Panc1 (cell line): ENCODE results near the gene OOSP4B. TPM values are rescaled to one million over a fixed set of nuclear protein-coding genes. Genes with fewer than 3 reads are reported as not detected.

Experiments used
- ATAC-seq: fragments of 200-7000 bp; cut with Tn5 transposase; 2 replicates; pipeline ENCODE4 v1.9.1; 2020; ENCODE audit warnings: mild to moderate bottlenecking, moderate library complexity
- BruUV-seq: library from RNA; stranded (reverse); fragments of 400-500 nt; replicated peaks from 2 replicates; lab custom pipeline; 2021; lab: Mats Ljungman, UMichigan
- CTCF ChIA-PET: fragments of 300-600 bp; sonication (Branson Sonifier 250); formaldehyde crosslinking; loops from one replicate; lab custom pipeline; 2022; ENCODE audit warnings: antibody characterized with exemption; lab: Charles Lee
- POLR2A ChIA-PET: fragments of 300-600 bp; sonication (Branson Sonifier 250); formaldehyde crosslinking; loops from one replicate; lab custom pipeline; 2022; ENCODE audit warnings: antibody characterized with exemption; lab: Charles Lee
- DNase-seq: peaks from one replicate; pipeline ENCODE4 v3.0.0-alpha.2; 2010; ENCODE audit warnings: low read depth, low spot score
- H3K27ac ChIP-seq: 2 replicates; pipeline ENCODE4 v1.5.1; 2011; ENCODE audit warnings: mild to moderate bottlenecking, low read length, inconsistent platforms
- H3K27me3 ChIP-seq: fragments of 200-500 bp; sonication (Bioruptor generic); 2 replicates; pipeline ENCODE4 v1.6.0; 2014; ENCODE audit warnings: low read length, inconsistent platforms; ENCODE audit not compliant: control insufficient read depth, insufficient read depth
- H3K36me3 ChIP-seq: fragments of 200-500 bp; sonication (Bioruptor generic); 2 replicates; pipeline ENCODE4 v1.5.1; 2014; ENCODE audit warnings: inconsistent platforms, mild to moderate bottlenecking, low read length, moderate library complexity; ENCODE audit not compliant: control insufficient read depth, insufficient read depth
- H3K4me1 ChIP-seq: 2 replicates; pipeline ENCODE4 v1.5.1; 2011; ENCODE audit warnings: inconsistent platforms, mild to moderate bottlenecking, low read length, moderate library complexity; ENCODE audit not compliant: control insufficient read depth, insufficient read depth
- H3K4me3 ChIP-seq, 2 experiments: 2 replicates each; pipeline ENCODE4 v1.5.1; 2011 to 2012; ENCODE audit warnings: low read depth in 2 of 2, low read length in 2 of 2, mild to moderate bottlenecking in 2 of 2, inconsistent platforms in 1 of 2, moderate library complexity in 1 of 2
- H3K9me3 ChIP-seq: fragments of 200-500 bp; sonication (Bioruptor generic); 2 replicates; pipeline ENCODE4 v1.5.1; 2014; ENCODE audit warnings: low read depth, mild to moderate bottlenecking, inconsistent platforms, low read length, moderate library complexity; ENCODE audit not compliant: control insufficient read depth, insufficient read depth
- CTCF ChIP-seq: fragments of 450-650 bp; IDR thresholded peaks from 2 replicates; pipeline ENCODE4 v1.5.1; 2017; ENCODE audit warnings: mild to moderate bottlenecking
- POLR2AphosphoS5 ChIP-seq: IDR thresholded peaks from 2 replicates; pipeline ENCODE4 v1.6.1; 2012; ENCODE audit warnings: mild to moderate bottlenecking, low read depth, low read length, moderate library complexity
- REST ChIP-seq, 2 experiments: IDR thresholded peaks; 2 replicates each; pipeline ENCODE4 v1.6.1; 2011 to 2012; ENCODE audit warnings: low read depth in 2 of 2, control low read depth in 1 of 2, low read length in 1 of 2, mild to moderate bottlenecking in 1 of 2, moderate library complexity in 1 of 2; ENCODE audit not compliant: insufficient read depth in 1 of 2
- SIN3A ChIP-seq: IDR thresholded peaks from 2 replicates; pipeline ENCODE4 v1.6.1; 2012; ENCODE audit warnings: low read depth, mild to moderate bottlenecking, low read length, moderate library complexity, borderline replicate concordance; ENCODE audit not compliant: insufficient read depth
- TCF7L2 ChIP-seq: IDR thresholded peaks from 2 replicates; pipeline ENCODE4 v1.6.1; 2011; ENCODE audit warnings: mild to moderate bottlenecking, low read depth, low read length, inconsistent platforms
- in situ Hi-C: cut with HindIII; loops from 2 replicates; pipeline ENCODE4 v1.10.0; 2016; ENCODE audit warnings: low sequenced_read_pairs, low pct_unique_long_range_greater_than_20kb
- intact Hi-C: fragments of 100-400 bp; cut with micrococcal nuclease; formaldehyde crosslinking; loops from one replicate; pipeline ENCODE4 v1.10.0; 2022; ENCODE audit not compliant: unreplicated experiment
- total RNA-seq: library from RNA; stranded (reverse); gene quantifications from one replicate; pipeline ENCODE4 v1.2.1, GENCODE V29; 2021; ENCODE audit not compliant: unreplicated experiment

Gene OOSP4B
- total RNA-seq, 1 experiment from 2014 or later: not detected

GRCh38 chr11:60059521-60060240, 42.7 kb downstream of the OOSP4B start:
- Histone ChIP-seq H3K4me3 (no peak overlapping the region), H3K9me3 (no peaks in the 10 kb centered on the region), H3K36me3 (no peaks in the 10 kb centered on the region), H3K4me1 (no peaks in the 10 kb centered on the region), H3K27me3 (no peaks in the 10 kb centered on the region), H3K27ac (no peak overlapping the region)
- BruUV-seq: no TSS peak
- TF ChIP-seq CTCF: no peak
- no peak for TF ChIP-seq SIN3A
- no peak for TF ChIP-seq POLR2AphosphoS5
- TF ChIP-seq TCF7L2: no peak
- no peak for TF ChIP-seq REST (IDR thresholded peaks at IDR 0.05; ENCODE audit: insufficient read depth in 1 of 2, low read depth in 2 of 2, low read length in 1 of 2)
- no peak for ATAC-seq
- in situ Hi-C loops (no loop called here), intact Hi-C loops (no loop called here)
- POLR2A ChIA-PET: no interaction called here
- DNase-seq: no peak
- CTCF ChIA-PET: no interaction called here

- H3K4me1 ChIP-seq: no peaks in the 10 kb centered on the region
- no peak overlapping the region for H3K27ac ChIP-seq
- H3K4me3 ChIP-seq: no peak overlapping the region
- in situ Hi-C loops (no loop called here), intact Hi-C loops (no loop called here)
- no peak for ATAC-seq
- ChIA-PET CTCF (no interaction called here), POLR2A (no interaction called here)
- H3K27me3 ChIP-seq: no peaks in the 10 kb centered on the region
- BruUV-seq: no TSS peak
- no peaks in the 10 kb centered on the region for H3K36me3 ChIP-seq
- TF ChIP-seq POLR2AphosphoS5 (no peak), SIN3A (no peak), REST (IDR thresholded peaks at IDR 0.05; ENCODE audit: insufficient read depth in 1 of 2, low read depth in 2 of 2, low read length in 1 of 2) (no peak)
- H3K9me3 ChIP-seq: no peaks in the 10 kb centered on the region
- no peak for DNase-seq
Observed at GRCh38 chr11:60064111-60064510, 47.1 kb downstream of the OOSP4B start.
